Loucy (cell line): ENCODE data around the gene ANKRD30B.
"Not testable (repeated sequence)": the region's sequence is repeated elsewhere in the genome, so short reads cannot be mapped to it uniquely, and the experiment has no call there.

ENCODE experiments used
- CTCF ChIP-seq: fragments of 200-600 bp; sonication (generic); conservative IDR thresholded peaks from 2 replicates; pipeline ENCODE4 v1.5.1; 2014; ENCODE audit warnings: mild to moderate bottlenecking, antibody characterized with exemption, low read length
- EZH2phosphoT487 ChIP-seq: fragments of 200-600 bp; IDR thresholded peaks from 2 replicates; pipeline ENCODE4 v1.6.1; 2018; ENCODE audit warnings: antibody characterized with exemption, mild to moderate bottlenecking, moderate library complexity, borderline replicate concordance

DNA sequence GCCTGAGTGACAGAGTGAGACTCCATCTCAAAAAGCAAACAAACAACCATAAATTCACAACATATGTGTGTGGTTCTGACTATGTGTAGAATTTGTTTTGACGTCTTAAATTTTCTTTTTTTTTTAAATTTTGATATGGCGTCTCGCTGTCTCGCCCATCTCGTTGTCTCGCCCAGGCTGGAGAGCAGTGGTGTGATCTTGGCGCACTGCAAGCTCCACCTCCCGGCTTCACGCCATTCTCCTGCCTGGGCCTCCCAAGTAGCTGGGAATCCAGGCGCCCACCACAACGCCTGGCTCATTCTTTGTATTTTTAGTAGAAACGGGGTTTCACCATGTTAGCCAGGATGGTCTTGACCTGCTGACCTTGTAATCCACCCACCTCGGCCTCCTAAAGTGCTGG lies 63.1 kb downstream of the ANKRD30B start:
- not testable (repeated sequence) for TF ChIP-seq CTCF, EZH2phosphoT487
